ENCODE results near the gene MSH6.

The MSH6 gene

DNA sequence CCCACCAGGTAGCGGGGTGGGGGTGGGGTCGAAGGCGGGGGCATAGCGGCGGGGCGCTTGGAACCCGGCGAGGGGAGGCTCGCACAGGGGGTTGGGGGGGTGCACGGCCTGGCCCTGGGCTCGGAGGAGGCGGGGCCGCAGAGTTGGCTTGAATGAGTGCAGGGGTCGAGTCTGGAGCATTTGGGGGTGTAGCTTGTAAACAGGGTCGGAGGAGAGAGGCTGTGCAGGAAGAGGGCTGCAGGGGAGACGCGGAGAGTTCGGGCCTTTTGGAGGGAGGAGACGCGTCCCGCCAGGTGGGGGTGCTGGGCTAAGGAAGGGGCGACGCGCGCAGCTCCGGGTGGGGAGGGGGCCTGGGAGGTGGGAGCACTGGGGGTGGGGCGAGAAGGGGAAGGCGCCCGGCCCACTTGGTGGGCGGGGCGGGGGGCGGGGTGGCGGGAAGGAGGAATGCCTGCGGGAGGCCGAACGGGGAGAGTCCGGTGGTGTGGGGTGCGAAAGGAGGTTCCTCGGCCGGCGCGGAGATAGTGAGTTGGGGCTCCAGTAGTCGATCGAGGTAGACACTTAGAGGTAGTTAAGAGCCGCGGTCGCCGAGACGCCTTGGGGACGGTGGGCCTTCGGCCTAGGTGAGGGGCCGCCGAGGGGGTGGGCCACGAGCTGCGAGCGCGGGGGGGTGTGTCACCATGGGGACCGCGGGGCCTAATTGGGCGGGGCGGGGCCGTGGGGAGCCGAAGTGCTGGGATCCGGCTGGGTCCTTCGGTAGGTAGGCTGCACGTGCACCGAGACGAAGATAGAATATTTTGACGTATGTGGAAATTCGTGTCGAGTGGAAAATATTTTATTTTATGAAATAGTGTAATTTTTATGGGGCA, 774 bp downstream of the MSH6 start:
- DNase-seq (ENCODE audit: low read depth), result peak; percentile 33

DNA sequence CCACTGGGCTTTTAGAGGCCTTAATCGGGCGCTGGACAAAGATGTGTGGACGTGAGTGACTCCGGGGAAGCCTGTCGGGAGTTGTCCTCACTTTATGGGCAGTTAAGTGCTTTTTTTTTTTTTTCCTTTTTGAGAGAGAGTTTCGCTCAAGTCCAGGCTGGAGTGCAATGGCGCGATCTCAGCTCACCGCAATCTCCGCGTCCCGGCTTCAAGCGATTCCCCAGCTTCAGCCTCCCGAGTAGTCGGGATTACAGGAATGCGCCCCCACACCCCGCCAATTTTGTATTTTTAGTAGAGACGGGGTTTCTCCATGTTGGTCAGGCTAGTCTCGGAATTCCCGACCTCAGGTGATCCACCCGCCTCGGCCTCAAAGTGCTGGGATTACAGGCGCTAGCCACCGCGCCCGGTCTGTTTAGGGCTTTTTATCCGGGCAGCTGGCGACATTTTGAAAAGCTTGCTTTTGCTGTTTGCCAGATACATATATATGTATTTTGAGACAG, 1.5 kb downstream of the MSH6 start:
- DNase-seq (ENCODE audit: low read depth), result no peak

DNA sequence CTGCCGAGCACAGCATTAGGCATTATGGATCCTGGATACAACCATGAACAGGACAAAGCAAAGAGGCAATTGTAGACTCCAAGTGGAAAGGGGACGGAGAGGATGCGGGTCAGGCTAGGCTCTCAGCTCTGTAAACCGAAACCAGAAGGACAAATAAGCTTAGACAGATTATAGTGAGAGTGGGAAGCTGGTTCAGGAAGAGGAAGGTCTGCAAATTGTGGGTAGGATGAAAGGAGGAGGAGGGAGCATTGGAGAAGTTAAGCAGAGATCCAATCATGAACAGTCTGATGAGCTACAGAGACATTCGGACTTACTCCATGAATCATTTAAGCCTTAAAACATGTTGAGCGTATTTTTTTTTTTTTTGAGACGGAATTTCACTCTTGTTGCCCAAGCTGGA, 3.0 kb downstream of the MSH6 start:
- no peak for DNase-seq (ENCODE audit: low read depth)

GRCh38 chr2:47796090-47796697, 13.2 kb downstream of the MSH6 start:
- DNase-seq (ENCODE audit: low read depth), result no peak

DNA sequence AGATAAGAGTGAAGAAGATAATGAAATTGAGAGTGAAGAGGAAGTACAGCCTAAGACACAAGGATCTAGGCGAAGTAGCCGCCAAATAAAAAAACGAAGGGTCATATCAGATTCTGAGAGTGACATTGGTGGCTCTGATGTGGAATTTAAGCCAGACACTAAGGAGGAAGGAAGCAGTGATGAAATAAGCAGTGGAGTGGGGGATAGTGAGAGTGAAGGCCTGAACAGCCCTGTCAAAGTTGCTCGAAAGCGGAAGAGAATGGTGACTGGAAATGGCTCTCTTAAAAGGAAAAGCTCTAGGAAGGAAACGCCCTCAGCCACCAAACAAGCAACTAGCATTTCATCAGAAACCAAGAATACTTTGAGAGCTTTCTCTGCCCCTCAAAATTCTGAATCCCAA, 15.7 kb downstream of the MSH6 start:
- no peak for DNase-seq (ENCODE audit: low read depth)

GRCh38 chr2:47799031-47799609, 16.2 kb downstream of the MSH6 start:
- DNase-seq (ENCODE audit: low read depth), result no peak

DNA sequence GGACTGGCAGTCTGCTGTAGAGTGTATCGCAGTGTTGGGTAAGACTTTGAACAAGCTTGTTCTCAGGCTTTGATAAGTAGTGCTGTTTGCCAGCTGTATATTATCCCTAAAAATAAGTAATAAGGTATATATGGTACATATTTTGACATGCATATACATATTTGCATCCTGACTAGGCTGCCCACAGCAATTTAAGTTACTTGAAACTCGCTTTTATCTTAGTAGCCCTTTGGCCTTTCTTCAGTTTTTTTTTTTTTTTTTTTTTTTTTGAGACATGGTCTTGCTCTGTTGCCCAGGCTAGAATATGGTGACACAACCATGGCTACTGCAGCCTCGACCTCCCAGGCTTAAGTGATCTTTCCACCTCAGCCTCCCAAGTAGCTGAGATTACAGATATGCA, 18.2 kb downstream of the MSH6 start:
- no peak for DNase-seq (ENCODE audit: low read depth)

GRCh38 chr2:47803363-47803762, 20.4 kb downstream of the MSH6 start:
- no peak for DNase-seq (ENCODE audit: low read depth)

- no peak for DNase-seq (ENCODE audit: low read depth)
Measured at GRCh38 chr2:47803770-47804169, 20.8 kb downstream of the MSH6 start.

- no peak for DNase-seq (ENCODE audit: low read depth)
Measured at GRCh38 chr2:47805850-47806249, 22.9 kb downstream of the MSH6 start.

- no peak for DNase-seq (ENCODE audit: low read depth)
Measured at GRCh38 chr2:47808614-47809013, 25.7 kb downstream of the MSH6 start.

DNA sequence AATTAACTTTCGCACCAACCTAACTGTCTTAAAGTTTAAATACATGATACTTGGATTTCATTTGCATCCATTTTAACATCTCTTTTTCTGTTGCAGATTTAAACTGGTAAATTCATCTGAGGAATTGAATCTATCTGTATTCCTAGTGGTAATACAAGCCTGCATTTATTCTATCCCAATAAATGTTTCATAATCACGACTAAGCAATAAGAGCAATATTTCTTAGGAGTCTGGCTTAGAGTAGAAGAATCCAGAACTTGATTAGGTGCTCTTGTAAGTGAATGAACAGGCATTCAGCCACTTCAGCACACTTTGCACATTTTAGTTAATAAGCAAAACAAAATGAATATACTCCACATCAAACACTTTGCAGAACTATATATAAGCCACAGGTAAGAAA, 27.0 kb downstream of the MSH6 start:
- no peak for DNase-seq (ENCODE audit: low read depth)

DNA sequence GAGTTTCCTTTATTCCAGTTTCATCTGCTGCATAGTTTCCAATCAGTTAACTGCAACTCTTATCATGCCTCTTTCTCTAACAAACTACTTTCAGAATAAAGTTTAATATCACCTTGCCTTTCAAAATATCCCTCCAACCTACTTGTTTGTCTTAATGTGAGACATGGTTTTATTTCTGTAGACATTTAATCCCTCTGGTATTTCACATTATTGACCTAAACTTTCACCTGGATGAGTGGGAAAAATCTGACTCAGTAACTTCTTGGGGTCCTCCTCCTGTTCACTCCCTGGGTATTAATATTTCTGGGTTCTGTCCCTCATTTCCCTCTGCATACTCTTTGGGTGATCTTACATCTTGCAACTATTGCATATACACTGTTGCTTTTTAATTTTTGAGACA, 27.9 kb downstream of the MSH6 start:
- no peak for DNase-seq (ENCODE audit: low read depth)

DNA sequence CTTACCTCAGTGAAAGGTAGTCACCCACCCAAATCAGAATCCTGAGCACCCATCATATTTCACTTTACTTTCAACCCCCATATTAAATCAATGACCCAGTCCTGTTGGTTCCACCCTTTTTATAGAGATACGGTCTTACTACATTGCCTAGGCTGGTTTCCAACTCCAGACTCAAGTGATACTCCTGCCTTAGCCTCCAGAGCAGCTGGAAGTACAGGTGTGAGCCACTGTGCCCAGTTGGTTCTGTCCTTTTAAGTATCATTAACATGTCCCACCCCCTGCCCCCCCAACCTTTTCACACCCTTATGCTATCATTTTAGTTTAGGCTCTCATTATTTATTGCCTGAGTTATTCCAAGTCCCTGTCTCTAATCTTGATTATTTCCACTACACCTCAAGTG, 28.7 kb downstream of the MSH6 start:
- DNase-seq (ENCODE audit: low read depth), result no peak

GRCh38 chr2:47815764-47816163, 32.8 kb downstream of the MSH6 start:
- DNase-seq (ENCODE audit: low read depth), result no peak

DNA sequence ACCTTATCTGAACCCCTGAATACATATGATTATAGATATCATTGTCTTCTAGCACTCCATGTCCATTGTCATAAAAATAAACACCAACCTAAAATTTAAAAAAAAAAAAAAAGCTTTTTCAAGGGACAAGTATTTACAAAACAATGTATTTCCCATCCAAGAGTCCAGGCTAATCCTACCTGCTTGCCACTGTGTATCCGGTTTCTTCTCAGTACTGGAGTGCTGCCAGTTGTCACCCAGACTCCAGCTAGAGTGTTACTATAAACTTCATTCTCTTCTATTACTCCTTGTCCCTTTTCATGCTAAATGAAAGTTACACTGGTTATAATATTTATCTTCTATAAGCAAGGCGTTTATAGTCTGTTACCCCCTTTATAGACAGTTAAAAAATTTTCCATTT, 35.8 kb downstream of the MSH6 start:
- DNase-seq (ENCODE audit: low read depth), result no peak

DNA sequence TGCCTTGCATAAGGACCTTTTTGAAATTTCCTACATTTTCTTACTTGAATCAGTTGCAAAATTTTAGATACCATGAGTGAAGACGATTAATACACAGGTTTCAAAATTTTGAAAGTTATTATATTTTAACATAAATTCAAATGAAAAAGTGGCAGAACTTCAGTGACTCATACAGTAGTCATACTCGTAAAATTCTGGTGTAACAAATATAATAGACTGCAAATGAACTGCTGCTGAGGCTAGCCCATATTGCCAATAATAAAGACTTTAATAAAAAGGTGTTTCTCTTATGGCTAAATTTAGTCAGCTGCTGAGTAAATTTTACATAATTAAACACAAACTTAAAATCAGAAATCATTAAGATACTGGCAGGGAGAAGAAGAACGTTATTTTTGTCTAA, 36.9 kb downstream of the MSH6 start:
- no peak for DNase-seq (ENCODE audit: low read depth)

- DNase-seq (ENCODE audit: low read depth), result no peak
Measured at GRCh38 chr2:47822518-47822917, 39.6 kb downstream of the MSH6 start.

- DNase-seq (ENCODE audit: low read depth), result no peak
Measured at GRCh38 chr2:47833516-47833968, 50.6 kb downstream of the MSH6 start.

DNA sequence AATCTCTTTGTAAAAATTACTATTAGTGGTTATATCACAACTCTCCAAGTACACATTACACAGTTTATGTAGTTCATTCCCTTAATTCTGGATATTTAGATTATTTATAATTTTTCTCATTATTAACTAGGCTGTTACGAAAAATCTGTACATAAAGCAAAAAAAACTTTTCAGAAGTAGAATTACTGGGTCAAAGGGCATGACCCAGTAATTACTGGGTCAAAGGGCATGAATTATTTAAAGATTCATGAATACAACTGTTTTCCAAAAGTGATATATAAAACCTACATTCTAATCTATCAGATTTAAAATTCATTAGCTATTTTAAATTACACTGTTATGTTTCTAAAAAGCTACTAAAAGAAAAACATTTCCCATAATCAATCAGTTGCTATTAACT, 55.3 kb downstream of the MSH6 start:
- no peak for DNase-seq (ENCODE audit: low read depth)

GRCh38 chr2:47838686-47839085, 55.7 kb downstream of the MSH6 start:
- DNase-seq (ENCODE audit: low read depth), result no peak

- no peak for DNase-seq (ENCODE audit: low read depth)
Measured at GRCh38 chr2:47842846-47843245, 59.9 kb downstream of the MSH6 start.

DNA sequence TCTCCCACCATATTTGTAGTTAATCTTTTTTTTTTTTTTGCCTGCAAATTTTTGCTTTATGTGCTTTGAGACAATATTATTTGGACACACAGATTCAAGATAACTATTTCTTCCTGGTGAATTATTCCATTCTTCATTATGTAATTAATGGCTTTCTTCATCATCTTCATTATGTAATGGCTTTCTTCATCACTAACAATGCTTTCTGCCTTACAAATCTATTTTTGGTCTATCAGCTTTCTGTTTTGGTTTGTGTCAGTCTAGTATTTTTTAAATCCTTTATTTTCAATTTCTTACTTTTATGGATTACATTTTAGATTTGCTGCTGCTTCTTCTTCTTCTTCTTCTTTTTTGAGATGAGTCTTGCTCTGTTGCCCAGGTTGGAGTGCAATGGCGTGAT, 60.5 kb downstream of the MSH6 start:
- no peak for DNase-seq (ENCODE audit: low read depth)
